ENCODE measurements around the gene NAPB.

GRCh38 chr20:23448167-23448566 is 26.9 kb upstream of the NAPB start:
- TF ChIP-seq MAZ (IDR thresholded peaks at IDR 0.05; ENCODE audit: borderline replicate concordance, low read depth, low read length) (no peak), RCOR1 (IDR thresholded peaks at IDR 0.05; ENCODE audit: low read depth, low read length) (no peak), POLR2A (IDR thresholded peaks at IDR 0.05; ENCODE audit: low read length) (no peak), CTCF (IDR thresholded peaks at IDR 0.05) (no peak), SMC3 (IDR thresholded peaks at IDR 0.05) (no peak), ZC3H11A (IDR thresholded peaks at IDR 0.05) (no peak)

All from A549 (cell line).